Right renal cortex interstitium (tissue), 3 donors: Measurements from ENCODE around the gene OVCH1. TPM values are rescaled to one million over a fixed set of nuclear protein-coding genes. Genes with fewer than 3 reads are reported as not detected.
A peak's percentile ranks its signal among the peaks of the same experiment; 100 is the strongest.

ENCODE experiments used
- DNase-seq, 3 donors: peaks; one replicate each; pipeline ENCODE4 v3.0.0-alpha.2; 2013; ENCODE audit warnings: low read depth in 3 of 3, low spot score in 2 of 3
- polyA plus RNA-seq, 3 donors: library from polyadenylated mRNA; unstranded; fragments of 120-200 nt; gene quantifications; one replicate each; pipeline ENCODE4 v1.2.1, GENCODE V29; 2013; ENCODE audit not compliant: insufficient read length in 3 of 3

Gene OVCH1, protein sequence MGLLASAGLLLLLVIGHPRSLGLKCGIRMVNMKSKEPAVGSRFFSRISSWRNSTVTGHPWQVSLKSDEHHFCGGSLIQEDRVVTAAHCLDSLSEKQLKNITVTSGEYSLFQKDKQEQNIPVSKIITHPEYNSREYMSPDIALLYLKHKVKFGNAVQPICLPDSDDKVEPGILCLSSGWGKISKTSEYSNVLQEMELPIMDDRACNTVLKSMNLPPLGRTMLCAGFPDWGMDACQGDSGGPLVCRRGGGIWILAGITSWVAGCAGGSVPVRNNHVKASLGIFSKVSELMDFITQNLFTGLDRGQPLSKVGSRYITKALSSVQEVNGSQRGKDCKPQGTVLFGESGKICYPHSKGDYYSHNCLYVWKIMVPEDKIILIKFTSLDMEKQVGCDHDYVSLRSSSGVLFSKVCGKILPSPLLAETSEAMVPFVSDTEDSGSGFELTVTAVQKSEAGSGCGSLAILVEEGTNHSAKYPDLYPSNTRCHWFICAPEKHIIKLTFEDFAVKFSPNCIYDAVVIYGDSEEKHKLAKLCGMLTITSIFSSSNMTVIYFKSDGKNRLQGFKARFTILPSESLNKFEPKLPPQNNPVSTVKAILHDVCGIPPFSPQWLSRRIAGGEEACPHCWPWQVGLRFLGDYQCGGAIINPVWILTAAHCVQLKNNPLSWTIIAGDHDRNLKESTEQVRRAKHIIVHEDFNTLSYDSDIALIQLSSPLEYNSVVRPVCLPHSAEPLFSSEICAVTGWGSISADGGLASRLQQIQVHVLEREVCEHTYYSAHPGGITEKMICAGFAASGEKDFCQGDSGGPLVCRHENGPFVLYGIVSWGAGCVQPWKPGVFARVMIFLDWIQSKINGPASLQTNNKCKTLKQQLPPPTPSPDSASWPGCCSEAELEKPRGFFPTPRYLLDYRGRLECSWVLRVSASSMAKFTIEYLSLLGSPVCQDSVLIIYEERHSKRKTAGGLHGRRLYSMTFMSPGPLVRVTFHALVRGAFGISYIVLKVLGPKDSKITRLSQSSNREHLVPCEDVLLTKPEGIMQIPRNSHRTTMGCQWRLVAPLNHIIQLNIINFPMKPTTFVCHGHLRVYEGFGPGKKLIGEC
- polyA plus RNA-seq, result under 1 TPM; 0.15 to 0.23 (median 0.18) TPM

- DNase-seq, result no peak
These were observed at the start of gene OVCH1 for GRCh38 chr12:29497588-29497987. Gene OVCH1, minus strand, starts transcription at chr12:29497686. Its CDS starts 0 bp downstream, at chr12:29497686.

DNA sequence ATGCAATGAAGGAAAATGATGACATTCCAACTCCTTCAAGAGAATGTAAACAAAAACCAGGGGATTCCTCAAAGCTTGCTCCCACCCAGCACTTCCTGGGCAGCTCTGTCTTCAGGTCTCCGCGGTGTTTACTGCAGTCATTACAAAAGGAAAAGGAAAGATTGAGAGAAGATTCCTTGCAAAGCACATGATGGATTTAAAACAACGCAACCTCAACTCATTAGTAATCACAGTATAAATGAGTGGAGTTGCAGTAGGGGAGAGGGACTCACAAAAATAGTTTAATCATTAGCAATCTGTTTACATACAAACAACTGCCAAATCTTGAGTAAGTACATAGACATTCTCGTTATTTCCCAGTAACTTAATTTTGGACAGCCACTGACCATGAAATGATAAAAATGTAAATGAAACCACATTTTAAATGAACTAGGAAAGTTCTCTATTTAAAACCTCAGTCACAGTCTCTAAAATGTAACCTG is 49.7 kb upstream of the OVCH1 start:
- DNase-seq, result no peak

DNA sequence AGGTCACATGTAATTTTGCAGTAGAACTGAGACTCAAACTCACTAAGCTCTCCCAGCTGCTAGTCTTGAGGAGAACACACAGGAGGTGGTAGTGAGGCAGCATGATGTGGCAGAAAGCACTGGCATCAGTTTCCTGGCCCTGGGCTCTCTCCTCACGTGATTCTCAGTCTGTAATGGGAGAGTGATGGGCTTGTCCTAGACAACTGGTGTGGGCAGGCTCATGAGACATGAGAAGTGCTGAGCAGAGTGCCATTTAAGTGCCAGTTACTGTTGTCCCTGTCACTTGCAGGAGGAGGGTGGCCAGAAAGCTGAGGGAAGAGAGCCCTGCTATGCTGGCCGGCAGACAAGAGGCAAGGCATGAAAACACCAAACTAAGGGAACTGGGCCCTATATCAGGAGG is 48.5 kb upstream of the OVCH1 start:
- no peak for DNase-seq

DNA sequence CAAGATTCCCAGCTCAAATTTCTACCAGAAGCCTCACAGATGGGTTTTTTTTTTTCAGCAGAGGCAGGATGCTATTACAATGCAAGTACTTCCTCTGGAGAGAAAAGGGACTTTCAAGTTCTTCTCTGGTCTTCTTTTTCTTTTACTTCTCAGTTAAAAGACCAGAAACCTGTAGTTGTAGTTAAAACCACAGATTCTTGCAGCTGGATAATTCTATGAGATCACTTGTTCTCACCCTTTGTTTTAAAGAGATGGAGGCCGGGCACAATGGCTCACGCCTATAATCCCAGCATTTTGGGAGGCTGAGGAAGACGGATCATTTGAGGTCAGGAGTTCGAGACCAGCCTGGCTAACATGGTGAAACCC is 47.6 kb upstream of the OVCH1 start:
- no peak for DNase-seq

- DNase-seq, result no peak
These were observed 47.1 kb upstream of the OVCH1 start for GRCh38 chr12:29544428-29545101.

- peak in 2 of 3 donors; percentile 45 to 47 for DNase-seq
These were observed 45.5 kb upstream of the OVCH1 start for GRCh38 chr12:29543036-29543435.

- no peak for DNase-seq
These were observed 39.8 kb upstream of the OVCH1 start for GRCh38 chr12:29537298-29537697.

DNA sequence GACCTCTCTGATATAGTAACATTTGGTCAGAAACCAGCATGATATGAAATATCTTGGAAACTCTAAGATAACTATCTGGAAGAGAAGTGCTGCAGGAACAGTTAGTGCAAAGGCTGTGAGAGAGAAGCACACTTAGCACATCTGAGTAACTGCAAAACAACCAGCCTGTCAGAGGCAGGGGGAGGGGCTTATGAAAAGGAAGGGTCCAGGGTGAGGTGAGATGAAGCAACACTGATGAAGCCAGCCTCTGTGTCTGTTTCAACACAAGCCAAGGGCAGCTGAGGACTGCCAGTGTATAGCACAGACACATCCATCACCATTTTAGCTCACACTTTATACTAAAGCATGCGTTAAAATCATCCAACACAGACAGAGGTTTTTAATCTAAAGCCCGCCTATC is 37.4 kb upstream of the OVCH1 start:
- DNase-seq, result no peak

- DNase-seq, result no peak
These were observed 36.5 kb upstream of the OVCH1 start for GRCh38 chr12:29533815-29534489.

GRCh38 chr12:29531471-29531870 is 34.0 kb upstream of the OVCH1 start:
- no peak for DNase-seq

DNA sequence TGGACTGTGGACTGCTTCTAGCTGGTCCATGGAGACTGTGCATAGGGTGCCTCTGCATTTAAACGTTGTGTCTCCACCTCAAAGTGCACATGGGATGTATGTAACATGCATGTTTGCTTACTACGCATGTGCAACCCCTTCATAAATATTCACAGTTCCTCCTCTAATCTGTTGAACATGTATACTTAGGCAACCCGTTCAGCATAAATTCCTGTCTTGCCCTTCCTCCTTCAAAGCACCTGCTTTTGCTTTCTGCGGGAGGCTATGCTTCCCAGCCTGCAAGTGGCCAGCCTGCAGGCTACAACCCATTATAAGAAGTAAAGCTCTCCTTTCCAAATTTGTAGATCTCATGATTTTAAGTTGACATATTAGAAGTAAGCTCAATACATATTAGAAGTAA is 33.0 kb upstream of the OVCH1 start:
- no peak for DNase-seq

DNA sequence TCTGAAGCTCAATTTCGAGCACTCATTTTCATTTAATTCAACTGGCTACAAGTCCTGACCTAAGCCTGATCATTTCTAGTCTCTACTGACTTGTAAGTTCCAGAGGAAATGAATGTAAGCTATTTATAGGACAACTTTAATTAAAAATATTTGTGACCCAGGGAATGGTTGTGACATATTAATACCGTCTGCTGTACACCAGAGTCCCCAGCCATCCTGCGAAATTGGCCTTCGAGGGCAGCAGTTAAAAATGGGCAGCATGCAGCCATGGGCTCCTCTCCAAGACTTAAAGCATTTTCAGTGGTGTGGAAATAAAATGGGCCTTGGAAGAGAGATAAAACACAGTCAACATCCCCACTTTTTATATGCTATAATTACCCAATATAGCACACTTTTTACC is 30.7 kb upstream of the OVCH1 start:
- no peak for DNase-seq

- DNase-seq, result no peak
These were observed 24.5 kb upstream of the OVCH1 start for GRCh38 chr12:29521951-29522350.

DNA sequence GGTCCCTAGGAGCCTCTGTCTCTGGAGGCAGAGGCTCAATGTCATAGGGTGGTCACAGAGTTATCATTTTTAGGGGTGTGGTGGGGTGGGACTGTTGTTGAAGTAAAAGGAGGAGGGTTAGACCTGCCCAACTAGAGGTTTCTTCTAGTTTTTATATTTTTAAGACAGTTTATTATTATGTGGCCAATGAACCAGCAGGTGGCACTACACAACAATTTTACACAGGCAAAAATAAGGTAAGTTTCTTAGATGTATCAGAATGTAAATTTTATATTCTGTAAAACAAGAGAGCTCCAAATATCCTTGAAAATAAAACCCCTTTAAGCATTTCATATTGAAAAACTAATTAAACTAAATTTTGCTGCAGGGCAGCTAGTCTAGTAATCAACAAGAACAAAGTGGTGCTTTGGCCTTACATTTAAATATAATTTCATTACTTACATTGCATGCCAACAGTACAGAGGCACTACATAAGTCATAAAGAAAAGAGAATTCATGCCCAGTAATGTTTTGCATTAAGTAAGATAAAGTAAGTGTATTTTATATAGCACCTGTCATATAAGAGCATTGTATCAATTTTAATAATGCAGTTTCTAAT is 22.2 kb upstream of the OVCH1 start:
- peak; percentile 32 to 43 (median 41) for DNase-seq

GRCh38 chr12:29518407-29518806 is 20.9 kb upstream of the OVCH1 start:
- no peak for DNase-seq

DNA sequence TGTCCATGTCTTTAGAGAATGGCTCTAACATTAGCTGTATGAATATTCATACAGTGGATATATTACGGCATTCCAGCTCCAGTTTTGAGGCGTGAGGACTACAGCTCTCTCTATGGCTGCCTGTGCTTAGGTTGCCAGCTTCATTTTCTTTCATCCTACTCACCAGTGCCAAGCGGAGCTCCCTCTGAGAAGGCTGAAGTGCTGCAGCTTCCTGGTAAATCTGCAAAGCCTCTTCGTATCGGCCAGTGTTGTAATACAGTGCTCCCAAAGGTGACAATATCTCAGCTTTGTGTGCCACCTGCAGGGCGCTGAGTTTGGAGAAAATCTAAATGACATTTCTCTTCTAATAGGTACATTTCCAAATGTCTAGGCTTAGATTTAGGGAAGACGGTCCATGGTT is 19.8 kb upstream of the OVCH1 start:
- DNase-seq, result no peak

- no peak for DNase-seq
These were observed 19.0 kb upstream of the OVCH1 start for GRCh38 chr12:29516431-29516875.

GRCh38 chr12:29510591-29511185 is 13.2 kb upstream of the OVCH1 start:
- DNase-seq, result no peak

- no peak for DNase-seq
These were observed 12.0 kb upstream of the OVCH1 start for GRCh38 chr12:29509503-29509902.
